Measurements from ENCODE around the gene ST6GAL1.
"Not testable (repeated sequence)": the region's sequence is repeated elsewhere in the genome, so short reads cannot be mapped to it uniquely, and the experiment has no call there.

ST6GAL1 gene

GRCh38 chr3:186971106-186971505 is 40.8 kb downstream of the ST6GAL1 start:
- not testable (repeated sequence) for DNase-seq

GRCh38 chr3:186971578-186971977 is 41.3 kb downstream of the ST6GAL1 start:
- no peak for DNase-seq

- DNase-seq, result no peak
Observed at GRCh38 chr3:186973702-186974101, 43.4 kb downstream of the ST6GAL1 start.

GRCh38 chr3:186974824-186975313 is 44.5 kb downstream of the ST6GAL1 start:
- DNase-seq, result no peak

GRCh38 chr3:186975726-186976125 is 45.4 kb downstream of the ST6GAL1 start:
- DNase-seq, result no peak

- DNase-seq, result no peak
Observed at GRCh38 chr3:186976837-186977750, 46.8 kb downstream of the ST6GAL1 start.

- DNase-seq, result no peak
Observed at GRCh38 chr3:186978712-186979111, 48.4 kb downstream of the ST6GAL1 start.

- DNase-seq, result no peak
Observed at GRCh38 chr3:186979852-186980251, 49.5 kb downstream of the ST6GAL1 start.

- DNase-seq, result no peak
Observed at GRCh38 chr3:186980989-186981388, 50.7 kb downstream of the ST6GAL1 start.

GRCh38 chr3:186983659-186984058 is 53.3 kb downstream of the ST6GAL1 start:
- DNase-seq, result no peak

GRCh38 chr3:186984064-186984463 is 53.7 kb downstream of the ST6GAL1 start:
- DNase-seq, result no peak

- DNase-seq, result no peak
Observed at GRCh38 chr3:186985661-186986364, 55.5 kb downstream of the ST6GAL1 start.

- no peak for DNase-seq
Observed at GRCh38 chr3:186986406-186986805, 56.1 kb downstream of the ST6GAL1 start.

GRCh38 chr3:186986816-186987215 is 56.5 kb downstream of the ST6GAL1 start:
- no peak for DNase-seq

- DNase-seq, result no peak
Observed at GRCh38 chr3:186988806-186989205, 58.5 kb downstream of the ST6GAL1 start.

- DNase-seq, result no peak
Observed at GRCh38 chr3:186989429-186989828, 59.1 kb downstream of the ST6GAL1 start.

GRCh38 chr3:186990277-186990676 is 60.0 kb downstream of the ST6GAL1 start:
- no peak for DNase-seq

GRCh38 chr3:186990878-186991308 is 60.6 kb downstream of the ST6GAL1 start:
- no peak for DNase-seq

- no peak for DNase-seq
Observed at GRCh38 chr3:186991470-186991869, 61.1 kb downstream of the ST6GAL1 start.

GRCh38 chr3:186992096-186992495 is 61.8 kb downstream of the ST6GAL1 start:
- not testable (repeated sequence) for DNase-seq

GRCh38 chr3:186993210-186993782 is 63.0 kb downstream of the ST6GAL1 start:
- DNase-seq, result no peak

- DNase-seq, result no peak
Observed at GRCh38 chr3:186994000-186994955, 64.0 kb downstream of the ST6GAL1 start.
